ENCODE results near the gene ARID4B.
"Not testable (repeated sequence)": the region's sequence is repeated elsewhere in the genome, so short reads cannot be mapped to it uniquely, and the experiment has no call there.

ARID4B gene

GRCh38 chr1:235298758-235299157, 29.2 kb downstream of the ARID4B start:
- DNase-seq (ENCODE audit: low read depth in 2 of 2) = no peak

GRCh38 chr1:235297579-235297978, 30.4 kb downstream of the ARID4B start:
- no peak for DNase-seq (ENCODE audit: low read depth in 2 of 2)

DNA sequence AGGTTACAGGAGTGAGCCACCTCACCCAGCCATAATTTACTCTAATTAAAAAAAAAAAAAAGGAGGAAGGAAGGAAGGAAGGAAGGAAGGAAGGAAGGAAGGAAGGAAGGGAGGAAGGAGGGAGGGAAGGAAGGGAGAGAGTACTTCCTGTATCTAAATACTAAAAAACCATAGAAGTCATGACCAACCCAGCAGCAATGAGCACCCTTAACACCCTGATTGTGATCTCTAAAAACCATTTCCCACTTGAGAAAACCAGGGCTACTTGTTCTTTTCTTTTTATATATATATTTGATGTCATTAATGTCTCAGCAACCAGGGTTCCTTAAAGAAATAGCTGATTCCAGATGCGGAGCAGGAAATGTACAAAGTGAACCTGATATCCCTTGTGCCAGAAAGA, 31.2 kb downstream of the ARID4B start:
- no peak for DNase-seq (ENCODE audit: low read depth in 2 of 2)

DNA sequence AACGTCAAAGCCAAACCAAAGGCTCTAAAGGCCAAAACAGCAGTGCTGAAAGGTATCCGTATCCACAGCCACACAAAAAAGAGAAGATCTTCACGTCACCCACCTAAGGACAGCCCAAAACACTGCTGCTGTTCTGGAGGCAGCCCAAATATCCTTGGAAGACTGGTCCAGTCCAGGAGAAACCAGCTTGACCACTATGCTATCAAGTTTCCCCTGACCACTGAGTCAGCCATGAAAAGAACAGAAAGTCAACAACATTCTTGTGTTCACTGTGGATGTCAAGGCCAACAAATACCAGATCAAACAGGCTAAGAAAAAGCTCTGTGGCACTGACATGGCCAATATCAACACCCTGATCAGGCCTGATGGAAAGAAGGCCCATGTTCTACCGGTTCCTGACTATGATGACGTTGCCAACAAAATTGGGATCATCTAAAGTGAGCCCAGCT, 32.1 kb downstream of the ARID4B start:
- no peak for DNase-seq (ENCODE audit: low read depth in 2 of 2)

DNA sequence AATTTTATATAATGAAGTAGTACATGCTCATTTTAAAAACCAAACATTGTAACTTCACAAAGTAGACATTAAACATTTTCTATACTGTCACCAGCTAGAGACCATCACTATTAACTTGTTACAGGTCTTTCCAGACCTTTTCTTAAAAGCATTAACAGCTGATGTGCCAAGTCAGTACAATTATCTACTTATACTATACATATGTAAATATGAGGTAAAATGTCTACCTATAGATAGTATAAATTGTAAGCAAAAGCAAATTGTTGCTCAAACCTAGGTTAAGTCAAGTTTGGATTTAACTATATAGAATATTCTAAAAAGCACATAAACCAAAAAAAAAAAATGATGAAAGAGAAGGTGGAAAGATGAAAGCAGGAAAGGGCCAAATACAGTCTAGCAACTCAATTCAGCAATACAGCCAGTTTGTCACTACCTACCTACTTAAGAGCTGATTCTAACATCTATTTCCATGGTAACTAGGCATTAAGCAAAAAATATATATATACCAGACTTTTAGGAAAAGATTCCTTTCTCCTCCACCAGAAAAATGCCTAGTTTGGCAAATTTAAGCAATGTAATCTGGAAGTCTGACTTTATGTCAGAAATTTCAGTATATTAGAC, 34.5 kb downstream of the ARID4B start:
- no peak for DNase-seq (ENCODE audit: low read depth in 2 of 2)

DNA sequence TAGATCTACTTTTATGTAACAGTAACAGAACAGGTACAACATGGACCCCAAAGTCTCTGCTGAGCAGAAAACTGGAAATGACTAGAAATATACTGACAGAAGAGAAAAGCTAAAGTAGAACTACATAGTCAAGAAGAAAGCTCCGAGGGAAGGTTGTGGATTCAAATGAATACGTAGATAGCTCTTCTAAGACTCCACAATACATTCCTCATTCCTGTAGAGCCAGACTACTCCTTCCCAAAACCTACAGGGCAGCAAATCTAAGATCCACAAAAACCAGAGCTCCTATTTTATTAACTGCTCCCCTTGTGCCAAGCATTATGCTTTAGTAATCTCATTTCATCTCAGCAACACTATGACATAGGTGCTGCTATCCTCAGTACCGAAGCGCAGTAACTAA, 35.2 kb downstream of the ARID4B start:
- no peak for DNase-seq (ENCODE audit: low read depth in 2 of 2)

DNA sequence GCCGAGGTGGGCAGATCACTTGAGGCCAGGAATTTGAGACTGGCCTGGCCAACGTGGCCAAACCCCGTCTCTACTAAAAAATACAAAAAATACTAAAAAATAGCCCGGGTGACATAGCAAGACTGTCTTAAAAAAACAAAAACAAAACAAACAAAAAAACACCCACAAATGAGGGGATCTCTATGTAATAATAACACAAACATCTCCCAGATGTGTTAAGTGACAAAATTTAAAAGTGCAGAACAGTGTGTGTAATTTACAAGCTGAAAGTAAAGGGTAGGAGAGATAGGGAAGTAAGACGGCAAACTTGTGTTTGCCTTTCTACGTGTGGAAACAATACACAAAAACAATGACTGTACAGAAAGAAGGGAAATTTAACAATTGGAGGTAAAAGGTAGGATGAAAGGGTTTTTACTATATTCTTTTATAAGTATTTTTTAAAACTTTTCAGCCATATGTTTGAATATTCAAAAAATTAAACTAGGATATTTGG, 36.3 kb downstream of the ARID4B start:
- DNase-seq (ENCODE audit: low read depth in 2 of 2) = no peak

GRCh38 chr1:235290740-235291502, 37.1 kb downstream of the ARID4B start:
- no peak for DNase-seq (ENCODE audit: low read depth in 2 of 2)

DNA sequence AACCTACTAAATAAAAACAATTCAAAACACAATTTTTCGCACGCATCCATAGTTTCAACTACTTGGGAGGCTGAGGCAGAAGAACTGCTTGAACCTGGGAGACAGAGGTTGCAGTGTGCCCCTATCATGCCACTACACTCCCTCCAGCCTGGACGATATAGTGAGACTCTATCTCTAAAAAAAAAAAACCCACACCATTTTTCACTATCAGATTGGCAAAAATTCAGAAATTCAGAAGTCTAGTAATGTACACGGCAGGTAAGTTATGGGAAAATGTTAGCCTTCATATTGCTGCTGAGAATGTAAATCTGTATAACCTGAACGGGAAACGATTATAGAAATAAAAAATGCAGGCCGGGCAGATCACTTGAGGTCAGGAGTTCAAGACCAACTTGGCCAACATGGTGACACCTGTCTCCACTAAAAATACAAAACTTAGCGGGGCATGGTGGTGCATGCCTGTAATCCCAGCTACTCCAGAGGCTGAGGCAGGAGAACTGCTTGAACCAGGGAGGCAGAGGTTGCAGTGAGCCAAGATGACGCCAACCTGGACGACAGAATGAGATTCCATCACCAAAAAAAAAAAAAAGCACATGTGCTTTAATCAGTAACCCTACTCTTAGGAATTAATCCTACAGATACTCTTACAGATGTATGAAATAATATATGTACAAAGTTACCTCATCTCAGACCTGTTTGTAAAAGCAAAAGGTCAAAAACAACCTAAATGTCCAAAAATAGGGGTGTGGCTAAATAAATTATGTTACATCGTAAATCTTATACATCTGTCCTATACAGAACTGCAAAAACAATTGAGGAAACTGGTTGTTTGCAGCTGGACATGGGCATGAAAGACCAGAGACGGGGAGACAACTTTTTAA, 37.9 kb downstream of the ARID4B start:
- no peak for DNase-seq (ENCODE audit: low read depth in 2 of 2)

DNA sequence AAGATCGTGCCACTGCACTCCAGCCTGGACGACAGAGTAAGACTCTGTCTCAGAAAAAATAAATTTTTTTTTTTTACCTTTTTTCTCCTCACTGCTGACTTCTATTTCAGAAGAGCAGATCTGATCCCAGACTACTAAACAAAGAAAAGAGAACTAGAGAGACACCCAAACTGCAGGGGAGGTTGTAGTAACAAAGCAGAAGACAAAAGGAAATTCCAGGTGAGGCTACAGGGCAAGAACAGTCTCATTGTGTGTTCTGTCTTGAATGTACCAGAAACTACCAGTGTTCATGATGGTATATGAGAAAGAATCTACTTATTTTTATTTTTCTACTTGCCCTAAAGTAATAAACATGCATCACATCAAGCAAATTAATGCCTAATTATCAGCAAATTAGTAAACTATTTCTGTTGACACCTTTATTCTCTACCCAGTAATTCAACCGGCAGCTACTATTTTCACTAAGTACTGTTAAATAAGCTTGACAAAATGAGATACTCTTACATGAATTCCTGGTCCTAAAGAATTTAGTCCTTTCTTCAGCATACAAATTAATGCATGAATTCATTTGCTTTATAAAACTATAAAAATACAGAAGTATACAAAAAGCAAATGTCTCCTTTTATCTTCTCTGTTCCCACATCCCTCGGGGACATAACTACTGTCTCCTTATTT, 40.6 kb downstream of the ARID4B start:
- DNase-seq (ENCODE audit: low read depth in 2 of 2) = no peak

DNA sequence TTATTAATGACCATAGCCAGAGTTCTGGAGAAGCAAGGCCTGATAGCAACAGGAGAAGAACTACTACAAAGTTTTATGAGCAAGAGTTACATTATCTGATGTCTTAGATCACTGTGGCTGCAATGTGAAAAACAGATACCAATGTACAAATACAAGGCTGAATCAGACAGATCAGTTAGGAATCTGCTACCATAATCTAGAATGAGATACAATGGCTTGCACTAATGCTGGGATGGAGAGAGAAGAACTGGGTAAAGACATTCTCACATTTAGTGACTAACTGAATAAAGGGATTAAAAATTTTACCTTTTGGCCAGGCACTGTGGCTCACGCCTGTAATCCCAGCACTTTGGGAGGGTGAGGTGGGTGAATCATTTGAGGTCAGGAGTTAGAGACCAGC, 41.3 kb downstream of the ARID4B start:
- no peak for DNase-seq (ENCODE audit: low read depth in 2 of 2)

DNA sequence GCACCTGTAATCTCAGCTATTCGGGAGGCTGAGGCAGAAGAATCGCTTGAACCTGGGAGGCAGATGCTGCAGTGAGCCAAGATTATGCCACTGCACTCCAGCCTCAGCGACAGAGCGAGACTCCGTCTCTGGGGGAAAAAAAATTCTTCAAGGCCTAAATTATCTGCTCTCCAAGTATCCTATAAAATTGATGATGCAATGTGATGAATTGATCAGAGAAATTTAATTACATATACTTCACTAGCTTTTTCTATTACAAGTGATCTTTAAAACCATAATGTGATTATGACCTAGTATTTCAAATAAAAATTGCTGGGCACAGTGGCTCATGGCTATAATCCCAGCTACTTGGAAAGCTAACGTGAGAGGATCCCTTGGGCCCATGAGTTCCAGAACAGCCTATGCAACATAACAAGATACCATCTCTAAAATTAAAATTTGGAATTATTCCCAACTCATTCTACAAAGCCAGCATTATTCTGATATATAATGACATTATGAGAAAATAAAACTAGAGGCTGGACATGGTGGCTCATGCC, 43.7 kb downstream of the ARID4B start:
- no peak for DNase-seq (ENCODE audit: low read depth in 2 of 2)

DNA sequence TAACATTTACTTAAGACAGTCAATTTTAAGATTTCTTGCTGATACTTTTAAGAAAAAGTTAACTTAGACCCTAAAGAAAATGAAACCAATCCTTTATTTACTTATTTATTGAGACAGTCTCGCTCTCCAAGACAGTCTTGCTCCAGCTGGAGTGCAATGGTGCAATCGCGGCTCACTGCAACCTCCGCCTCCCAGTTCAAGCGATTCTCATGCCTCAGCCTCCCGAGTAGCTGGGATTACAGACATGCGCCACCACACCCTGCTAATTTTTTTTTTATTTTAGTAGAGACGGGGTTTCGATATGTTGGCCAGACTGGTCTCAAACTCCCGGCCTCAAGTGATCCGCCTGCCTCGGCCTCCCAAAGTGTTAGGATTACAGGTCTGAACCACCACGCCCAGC, 44.3 kb downstream of the ARID4B start:
- DNase-seq (ENCODE audit: low read depth in 2 of 2) = not testable (repeated sequence)

DNA sequence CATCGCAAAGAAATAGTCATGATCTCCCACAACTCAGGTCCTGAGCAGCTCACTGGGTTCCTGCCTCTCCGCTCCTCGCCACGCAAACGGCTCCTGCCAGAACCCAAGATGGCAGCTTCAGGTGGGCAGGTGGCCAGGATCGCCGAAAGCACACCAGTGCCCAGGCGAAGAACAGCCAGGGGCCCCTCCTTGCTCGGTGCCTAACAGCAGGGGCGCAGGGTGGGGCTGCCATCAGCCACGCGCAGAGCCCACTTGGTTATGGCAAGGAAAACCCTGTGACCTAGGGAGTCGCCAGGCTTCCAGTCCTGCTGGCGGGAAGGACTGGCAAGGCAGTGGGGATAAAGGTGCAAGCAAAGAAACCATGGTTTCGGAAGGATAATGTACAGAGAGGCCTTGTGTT, 47.5 kb downstream of the ARID4B start:
- DNase-seq (ENCODE audit: low read depth in 2 of 2) = no peak

DNA sequence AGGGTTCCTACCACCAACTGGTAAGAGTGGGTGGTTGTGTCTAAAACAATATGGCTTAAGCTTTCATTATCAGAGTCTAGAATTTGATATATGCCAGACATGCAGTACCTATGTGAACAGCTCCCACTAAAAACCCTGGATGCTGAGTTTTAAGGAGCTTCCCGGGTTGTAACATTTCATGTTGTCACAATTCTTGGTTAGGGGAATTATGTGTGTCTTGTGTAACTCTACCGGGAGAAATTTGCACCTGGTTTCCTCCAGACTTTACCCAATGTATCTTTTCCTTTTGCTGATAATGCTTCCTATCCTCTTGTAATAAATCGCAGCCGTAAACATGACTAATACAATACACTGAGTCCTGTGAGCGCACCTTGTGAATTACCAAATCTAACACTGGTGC, 48.3 kb downstream of the ARID4B start:
- DNase-seq (ENCODE audit: low read depth in 2 of 2) = no peak

- no peak for DNase-seq (ENCODE audit: low read depth in 2 of 2)
Observed at GRCh38 chr1:235278915-235279292, 49.1 kb downstream of the ARID4B start.

DNA sequence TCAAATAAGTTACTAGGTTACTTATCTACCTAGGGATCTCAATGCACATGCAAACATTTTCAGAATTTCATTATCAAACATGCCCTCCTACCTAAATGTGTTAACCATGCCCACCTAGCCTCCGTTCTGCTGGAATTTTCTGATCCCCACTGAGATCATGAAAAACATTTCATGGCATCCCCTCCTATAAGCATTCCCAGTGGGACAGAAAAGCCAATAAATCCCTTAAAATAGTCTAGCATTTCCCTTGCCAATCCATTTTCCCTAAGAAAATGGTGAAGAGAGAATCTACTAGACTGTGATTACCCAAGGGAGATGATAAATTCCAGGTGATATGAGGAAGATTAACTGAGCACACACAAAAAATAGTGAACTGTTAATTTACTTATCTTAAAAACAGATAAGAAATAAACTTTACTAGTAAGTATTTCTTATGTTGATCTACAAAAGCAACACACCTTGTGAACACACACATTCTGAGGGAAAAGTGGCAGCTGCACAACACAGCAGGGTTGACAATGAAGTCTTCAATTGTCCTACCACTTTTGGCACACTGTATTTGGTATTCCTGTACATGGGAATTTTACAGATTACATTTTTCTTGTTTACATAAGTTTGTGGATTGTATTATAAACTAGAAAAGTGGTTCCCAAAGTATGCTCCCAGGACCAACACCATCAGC, 49.6 kb downstream of the ARID4B start:
- DNase-seq (ENCODE audit: low read depth in 2 of 2) = no peak

GRCh38 chr1:235277709-235278108, 50.3 kb downstream of the ARID4B start:
- no peak for DNase-seq (ENCODE audit: low read depth in 2 of 2)

DNA sequence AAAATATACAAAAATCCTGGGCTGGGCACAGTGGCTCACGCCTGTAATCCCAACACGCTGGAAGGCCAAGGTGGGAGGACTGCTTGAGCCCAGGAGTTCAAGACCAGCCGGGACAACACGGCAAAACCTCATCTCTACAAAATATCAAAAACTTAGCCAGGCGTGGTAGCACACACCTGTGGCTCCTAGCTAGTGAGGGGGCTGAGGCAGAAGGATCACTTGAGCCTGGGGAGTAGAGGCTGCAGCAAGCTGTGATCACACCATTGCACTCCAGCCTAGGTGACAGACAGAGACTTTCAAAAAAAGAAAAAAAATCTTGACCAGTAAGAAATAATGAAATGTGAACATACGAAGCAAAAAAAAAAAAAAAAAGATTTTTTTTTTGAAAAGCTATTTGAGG, 52.1 kb downstream of the ARID4B start:
- DNase-seq (ENCODE audit: low read depth in 2 of 2) = no peak

- DNase-seq (ENCODE audit: low read depth in 2 of 2) = no peak
Observed at GRCh38 chr1:235275223-235275622, 52.8 kb downstream of the ARID4B start.

GRCh38 chr1:235272851-235273250, 55.1 kb downstream of the ARID4B start:
- no peak for DNase-seq (ENCODE audit: low read depth in 2 of 2)
